Choroid plexus epithelial cell (primary cell): ENCODE results near the gene ADAR.
A peak's percentile ranks its signal among the peaks of the same experiment; 100 is the strongest.

Experiments
- DNase-seq: peaks from one replicate; pipeline ENCODE4 v3.0.0-alpha.2; 2010; ENCODE audit warnings: low read depth
- H3K4me3 ChIP-seq: 2 replicates; pipeline ENCODE4 v1.5.1; 2011; ENCODE audit warnings: low read depth, mild to moderate bottlenecking, control low read depth, low read length, moderate library complexity
- TF ChIP-seq, protein P1 (sequence below): conservative IDR thresholded peaks from 2 replicates; pipeline ENCODE4 v1.5.1; 2011; ENCODE audit warnings: low read depth, mild to moderate bottlenecking, control low read depth, inconsistent platforms, low read length, moderate library complexity

The ADAR gene

DNA sequence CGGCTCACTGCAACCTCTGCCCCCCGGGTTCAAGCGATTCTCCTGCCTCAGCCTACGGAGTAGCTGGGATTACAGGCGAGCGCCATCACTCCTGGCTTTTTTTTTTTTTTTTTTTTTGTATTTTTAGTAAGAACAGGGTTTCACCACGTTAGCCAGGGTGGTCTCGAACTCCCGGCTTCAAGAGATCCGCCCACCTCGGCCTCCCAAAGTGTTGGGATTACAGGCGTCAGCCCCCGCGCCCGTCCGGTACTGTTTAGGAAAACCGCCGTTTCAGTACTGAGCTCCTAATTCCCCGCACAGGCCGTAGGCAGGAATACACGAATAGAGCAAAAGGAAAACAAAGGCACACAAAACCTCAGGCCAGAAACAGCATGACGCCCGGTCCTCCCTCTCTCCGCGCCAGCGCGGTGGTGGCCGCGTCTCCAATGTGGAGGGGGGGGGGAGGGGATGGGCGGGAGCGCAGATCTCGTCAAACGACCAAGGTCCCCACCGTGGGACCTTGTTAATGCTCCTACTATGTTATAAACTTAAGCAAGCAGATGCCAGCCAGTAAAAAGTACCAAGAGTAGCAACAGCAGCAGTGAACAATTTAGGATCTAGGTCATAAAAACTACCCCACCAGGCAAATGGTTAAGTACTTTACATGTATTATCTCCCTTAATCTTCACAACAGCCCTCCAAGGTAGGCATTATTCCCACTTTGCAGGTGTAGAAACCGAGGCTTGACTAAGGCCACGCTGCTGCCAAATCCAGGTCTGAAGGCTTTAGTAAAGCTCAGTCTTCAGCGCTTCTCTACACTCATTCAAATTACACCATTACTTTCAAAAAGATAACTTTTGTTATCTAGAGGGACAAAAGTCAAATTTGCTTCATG lies 648 bp upstream of the ADAR start:
- peak; percentile 69 for DNase-seq
- H3K4me3 ChIP-seq: peak overlapping the region; percentile 65
- TF ChIP-seq, protein P1, sequence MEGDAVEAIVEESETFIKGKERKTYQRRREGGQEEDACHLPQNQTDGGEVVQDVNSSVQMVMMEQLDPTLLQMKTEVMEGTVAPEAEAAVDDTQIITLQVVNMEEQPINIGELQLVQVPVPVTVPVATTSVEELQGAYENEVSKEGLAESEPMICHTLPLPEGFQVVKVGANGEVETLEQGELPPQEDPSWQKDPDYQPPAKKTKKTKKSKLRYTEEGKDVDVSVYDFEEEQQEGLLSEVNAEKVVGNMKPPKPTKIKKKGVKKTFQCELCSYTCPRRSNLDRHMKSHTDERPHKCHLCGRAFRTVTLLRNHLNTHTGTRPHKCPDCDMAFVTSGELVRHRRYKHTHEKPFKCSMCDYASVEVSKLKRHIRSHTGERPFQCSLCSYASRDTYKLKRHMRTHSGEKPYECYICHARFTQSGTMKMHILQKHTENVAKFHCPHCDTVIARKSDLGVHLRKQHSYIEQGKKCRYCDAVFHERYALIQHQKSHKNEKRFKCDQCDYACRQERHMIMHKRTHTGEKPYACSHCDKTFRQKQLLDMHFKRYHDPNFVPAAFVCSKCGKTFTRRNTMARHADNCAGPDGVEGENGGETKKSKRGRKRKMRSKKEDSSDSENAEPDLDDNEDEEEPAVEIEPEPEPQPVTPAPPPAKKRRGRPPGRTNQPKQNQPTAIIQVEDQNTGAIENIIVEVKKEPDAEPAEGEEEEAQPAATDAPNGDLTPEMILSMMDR: no peak

DNA sequence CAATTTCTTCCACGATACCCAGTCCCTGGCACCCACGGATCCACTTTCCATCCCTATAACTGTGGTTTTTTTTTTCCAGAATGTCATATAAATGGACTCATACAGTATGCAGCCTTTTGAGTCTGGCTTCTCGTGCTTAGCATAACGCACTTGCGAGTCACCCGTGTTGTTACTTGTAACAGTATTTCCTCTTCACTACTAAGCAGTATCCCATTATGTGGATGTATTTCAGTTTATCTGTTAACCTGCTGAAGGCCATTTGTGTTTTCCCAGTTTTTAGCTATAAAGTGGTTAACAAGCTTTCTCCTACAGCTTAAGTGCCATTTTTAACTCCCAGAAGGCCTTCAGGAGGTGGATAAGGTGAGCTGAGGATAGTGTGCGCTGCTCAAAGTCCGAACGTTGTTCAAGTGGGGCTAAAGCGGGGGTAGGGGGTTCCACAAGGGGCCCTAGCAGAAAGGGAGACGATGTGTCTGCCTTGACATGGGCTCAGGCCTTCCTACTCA lies 829 bp downstream of the ADAR start:
- TF ChIP-seq, protein P1: no peak
- H3K4me3 ChIP-seq: peak overlapping the region; percentile 65
- peak; percentile 59 for DNase-seq

DNA sequence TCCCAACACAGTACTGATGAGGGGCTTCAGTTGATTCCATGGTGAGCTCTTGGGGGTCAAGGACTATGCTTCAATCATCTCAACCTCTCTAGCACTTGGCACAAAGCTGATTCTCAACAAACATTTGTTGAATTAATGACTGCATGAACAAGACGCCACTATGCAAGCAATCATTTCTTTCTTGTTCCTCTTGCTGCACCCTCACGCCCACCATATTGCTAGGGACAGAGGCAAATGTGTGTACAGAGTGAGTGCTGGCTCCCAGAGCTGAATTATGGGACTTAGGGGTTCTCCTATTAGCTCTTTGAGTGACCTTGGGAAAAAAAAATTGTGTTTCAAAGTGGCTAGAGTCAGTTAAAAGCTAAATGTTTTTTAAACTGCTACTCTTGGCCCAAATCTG lies 2.5 kb downstream of the ADAR start:
- TF ChIP-seq, protein P1: no peak

DNA sequence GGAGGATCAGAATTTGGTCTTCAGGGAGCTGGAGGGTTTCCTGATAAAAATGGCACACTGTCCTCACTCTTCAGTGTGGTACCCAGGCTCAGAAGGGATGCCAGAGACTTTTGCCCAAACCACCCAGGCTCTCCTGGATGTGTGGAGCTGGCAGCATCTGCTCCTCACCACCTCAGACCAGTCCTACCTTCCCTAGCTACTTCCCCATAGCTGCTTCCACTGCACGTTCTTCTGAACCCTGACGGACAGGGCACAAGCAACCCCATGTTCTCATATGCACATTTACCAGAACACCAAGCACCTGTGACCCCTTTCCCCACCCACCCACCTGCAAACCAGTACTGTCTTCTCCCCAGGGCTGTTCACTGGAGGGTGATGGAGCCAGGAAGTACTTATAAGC lies 4.7 kb downstream of the ADAR start:
- TF ChIP-seq, protein P1: no peak
- DNase-seq: no peak
- H3K4me3 ChIP-seq: no peak overlapping the region

More for the DNA sequence above, 2.5 kb downstream of the ADAR start:
- DNase-seq: no peak
- no peak overlapping the region for H3K4me3 ChIP-seq

DNA sequence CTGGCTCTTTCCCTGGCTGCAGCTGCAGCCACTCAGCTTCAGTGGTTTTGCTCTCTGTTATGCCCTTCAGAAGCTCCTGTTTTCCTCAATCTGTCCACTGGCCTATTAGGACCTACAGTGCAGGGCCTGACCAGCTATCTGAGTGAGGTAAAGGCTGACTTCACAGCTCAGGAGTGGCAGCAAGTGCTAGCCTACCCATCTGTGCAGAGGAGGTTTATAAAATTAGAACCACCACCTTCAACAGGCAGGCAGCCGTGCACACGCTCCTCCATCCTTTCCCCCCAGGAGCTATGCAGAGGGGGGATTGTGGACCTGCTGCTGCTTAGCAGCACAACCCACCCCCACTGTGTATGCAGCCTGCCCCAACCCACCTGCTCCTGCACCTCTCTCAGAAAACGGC lies 8.3 kb downstream of the ADAR start:
- TF ChIP-seq, protein P1: no peak
- DNase-seq: no peak
- H3K4me3 ChIP-seq: no peak overlapping the region

DNA sequence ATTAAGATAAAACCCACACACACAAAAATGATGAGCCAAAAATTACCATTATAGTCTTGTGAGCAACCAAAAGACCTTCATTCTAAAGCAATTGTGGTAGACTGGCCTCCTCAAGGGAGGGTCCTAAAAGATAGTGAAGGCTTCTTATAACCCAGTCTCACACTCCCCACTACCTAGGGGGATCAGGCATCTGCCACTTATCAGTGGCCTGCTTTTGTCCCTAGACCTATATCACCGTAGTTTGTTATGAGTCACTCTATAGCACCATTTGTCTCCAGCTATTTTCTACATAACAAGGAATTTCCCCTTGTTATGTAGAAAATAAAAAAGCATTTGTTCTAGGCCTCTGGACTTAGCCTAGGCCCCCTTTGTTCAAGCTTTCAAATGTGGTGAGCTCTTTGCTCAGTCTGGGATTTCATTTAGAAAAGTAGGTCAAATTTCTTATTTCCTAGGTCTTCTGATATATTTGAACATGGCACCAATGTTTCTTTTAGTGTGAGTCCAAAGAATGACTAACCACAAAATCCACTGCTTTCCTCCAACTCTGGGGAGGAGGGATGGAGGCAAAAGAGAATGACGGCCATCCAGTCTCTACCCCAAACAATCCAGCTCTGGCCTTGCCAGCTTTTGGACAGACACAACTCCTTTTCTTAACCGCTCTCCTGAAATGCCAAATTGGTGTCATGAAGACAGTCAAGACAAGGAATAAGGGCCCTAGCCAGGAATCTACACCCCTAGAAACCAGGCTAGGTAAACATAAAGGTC lies 8.9 kb downstream of the ADAR start:
- no peak overlapping the region for H3K4me3 ChIP-seq
- TF ChIP-seq, protein P1: no peak
- no peak for DNase-seq
